ENCODE data around the gene STPG1. TPM values are rescaled to one million over a fixed set of nuclear protein-coding genes. Genes with fewer than 3 reads are reported as not detected.
A peak's percentile ranks its signal among the peaks of the same experiment; 100 is the strongest.

The STPG1 gene
- total RNA-seq, 1 donor from 2014 or later: 9.2 TPM

DNA sequence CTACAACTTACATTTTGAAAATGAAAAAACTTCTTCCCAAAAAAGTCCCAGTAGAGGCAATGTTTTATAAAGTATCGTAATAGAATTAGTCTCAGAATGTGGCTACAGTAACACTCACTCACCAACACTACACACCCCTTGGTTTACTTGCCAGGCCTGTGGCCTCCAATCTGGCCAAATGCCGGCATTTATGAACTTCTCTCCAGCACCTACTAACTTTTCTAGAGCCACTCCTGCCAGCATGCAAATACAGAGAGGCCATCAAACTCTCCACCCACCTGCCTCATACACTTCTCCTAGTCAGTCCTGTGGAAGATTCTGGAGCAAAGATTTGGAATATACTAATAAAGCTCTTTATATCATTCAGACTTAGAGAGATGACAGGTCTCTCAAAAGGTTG is 32.3 kb downstream of the STPG1 start:
- H3K4me3 ChIP-seq (ENCODE audit: insufficient read depth, low read depth, low read length): no peak overlapping the region
- peaks cover 2% of the 10 kb centered on the region for H3K27me3 Mint-ChIP-seq (ENCODE audit: low read depth, unreplicated experiment)
- H4K20me1 ChIP-seq (ENCODE audit: insufficient read depth, low read length): no peaks in the 10 kb centered on the region
- peaks cover 28% of the 10 kb centered on the region for H3K36me3 Mint-ChIP-seq (ENCODE audit: low read depth, unreplicated experiment)
- H3K4me3 Mint-ChIP-seq (ENCODE audit: unreplicated experiment): no peak overlapping the region
- no peak overlapping the region for H2AFZ ChIP-seq (ENCODE audit: low read depth, low read length)
- H3K27ac Mint-ChIP-seq (ENCODE audit: unreplicated experiment): no peak overlapping the region
- TF ChIP-seq EZH2 (IDR thresholded peaks at IDR 0.05; ENCODE audit: insufficient read depth, low read length): no peak
- TF ChIP-seq CTCF (IDR thresholded peaks at IDR 0.05; ENCODE audit: insufficient read depth, low read depth, low read length): no peak
- no peak overlapping the region for H3K9ac ChIP-seq (ENCODE audit: low read length)
- no peaks in the 10 kb centered on the region for H3K9me3 Mint-ChIP-seq (ENCODE audit: unreplicated experiment)
- FAIRE-seq (no peak), DNase-seq (ENCODE audit: low read depth) (no peak)
- H3K4me1 Mint-ChIP-seq (ENCODE audit: low read depth, unreplicated experiment): peaks cover 22% of the 10 kb centered on the region
- H3K27ac ChIP-seq (ENCODE audit: low read depth, low read length): no peak overlapping the region
- peaks cover 15% of the 10 kb centered on the region for H3K4me1 ChIP-seq (ENCODE audit: insufficient read depth, low read length)
- no peaks in the 10 kb centered on the region for H3K9me3 ChIP-seq (ENCODE audit: insufficient read depth, low read depth, low read length)
- no peaks in the 10 kb centered on the region for H3K27me3 ChIP-seq (ENCODE audit: insufficient read depth, low read length)
- no peaks in the 10 kb centered on the region for H3K79me2 ChIP-seq (ENCODE audit: insufficient read depth, low read length)
- no peak overlapping the region for H3K4me2 ChIP-seq (ENCODE audit: low read length)
- H3K36me3 ChIP-seq (ENCODE audit: insufficient read depth, low read length): peaks cover 2% of the 10 kb centered on the region

DNA sequence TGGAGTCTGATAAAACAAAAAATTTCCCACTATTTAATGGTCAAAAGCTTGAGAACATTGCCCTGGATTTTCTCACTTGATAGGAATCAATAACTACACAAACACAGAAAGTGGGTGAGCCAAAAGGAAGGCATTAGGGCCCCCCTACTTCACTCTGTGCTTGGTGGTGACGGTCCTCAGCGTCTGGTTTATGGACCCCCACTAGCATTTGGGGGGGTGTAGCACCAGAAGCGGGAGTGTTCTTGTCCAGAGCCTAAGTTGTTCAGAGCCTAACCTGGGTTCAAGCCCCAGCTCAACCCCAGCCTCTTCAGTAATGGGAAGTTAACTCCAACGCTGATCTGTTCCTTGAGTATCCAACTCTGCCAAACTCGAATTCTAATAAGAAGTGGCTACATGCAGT is 33.1 kb downstream of the STPG1 start:
- Histone ChIP-seq H3K4me3 (ENCODE audit: insufficient read depth, low read depth, low read length) (no peak overlapping the region), H3K9ac (ENCODE audit: low read length) (no peak overlapping the region), H3K9me3 (ENCODE audit: insufficient read depth, low read depth, low read length) (no peaks in the 10 kb centered on the region), H4K20me1 (ENCODE audit: insufficient read depth, low read length) (no peaks in the 10 kb centered on the region), H2AFZ (ENCODE audit: low read depth, low read length) (no peak overlapping the region), H3K79me2 (ENCODE audit: insufficient read depth, low read length) (no peaks in the 10 kb centered on the region), H3K27me3 (ENCODE audit: insufficient read depth, low read length) (no peaks in the 10 kb centered on the region), H3K4me2 (ENCODE audit: low read length) (no peak overlapping the region), H3K4me1 (ENCODE audit: insufficient read depth, low read length) (peaks cover 17% of the 10 kb centered on the region), H3K27ac (ENCODE audit: low read depth, low read length) (no peak overlapping the region), H3K36me3 (ENCODE audit: insufficient read depth, low read length) (peaks cover 2% of the 10 kb centered on the region)
- Mint-ChIP-seq H3K36me3 (ENCODE audit: low read depth, unreplicated experiment) (peaks cover 28% of the 10 kb centered on the region), H3K27me3 (ENCODE audit: low read depth, unreplicated experiment) (peaks cover 2% of the 10 kb centered on the region), H3K9me3 (ENCODE audit: unreplicated experiment) (no peaks in the 10 kb centered on the region), H3K27ac (ENCODE audit: unreplicated experiment) (no peak overlapping the region), H3K4me3 (ENCODE audit: unreplicated experiment) (no peak overlapping the region), H3K4me1 (ENCODE audit: low read depth, unreplicated experiment) (peaks cover 20% of the 10 kb centered on the region)
- no peak for TF ChIP-seq EZH2 (IDR thresholded peaks at IDR 0.05; ENCODE audit: insufficient read depth, low read length)
- no peak for TF ChIP-seq CTCF (IDR thresholded peaks at IDR 0.05; ENCODE audit: insufficient read depth, low read depth, low read length)
- no peak for DNase-seq (ENCODE audit: low read depth)
- FAIRE-seq: no peak

DNA sequence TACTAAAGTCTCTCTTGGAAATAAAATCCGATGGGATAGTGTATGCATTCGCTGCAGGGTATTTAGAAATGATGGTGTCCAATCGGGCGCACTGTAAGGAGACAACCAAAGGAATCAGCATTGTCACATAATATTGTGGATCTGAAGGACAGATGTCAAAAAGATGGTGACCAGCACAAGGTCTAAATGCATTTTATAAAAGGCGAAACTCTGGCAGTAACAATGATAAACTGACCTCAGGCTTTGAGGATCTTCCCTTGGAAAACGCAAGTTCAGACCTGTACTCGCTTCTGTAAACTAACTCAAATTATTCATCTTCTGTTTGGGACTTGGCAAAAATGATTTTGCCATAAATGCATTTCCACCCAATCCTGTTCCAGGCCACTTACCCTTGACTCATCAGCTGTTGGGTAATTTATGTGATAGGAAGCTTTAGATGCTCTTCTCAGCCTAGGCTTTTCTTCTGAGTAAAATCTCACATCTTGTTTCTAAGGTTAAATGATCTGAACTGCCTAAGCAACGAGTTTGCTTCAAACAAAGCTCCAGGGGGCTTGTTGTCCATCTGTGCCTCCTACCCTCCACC is 33.8 kb downstream of the STPG1 start:
- Histone ChIP-seq H3K36me3 (ENCODE audit: insufficient read depth, low read length) (peaks cover 2% of the 10 kb centered on the region), H3K27ac (ENCODE audit: low read depth, low read length) (no peak overlapping the region), H3K27me3 (ENCODE audit: insufficient read depth, low read length) (no peaks in the 10 kb centered on the region), H3K79me2 (ENCODE audit: insufficient read depth, low read length) (no peaks in the 10 kb centered on the region), H3K9ac (ENCODE audit: low read length) (no peak overlapping the region), H3K4me1 (ENCODE audit: insufficient read depth, low read length) (peaks cover 19% of the 10 kb centered on the region), H2AFZ (ENCODE audit: low read depth, low read length) (no peak overlapping the region), H3K9me3 (ENCODE audit: insufficient read depth, low read depth, low read length) (no peaks in the 10 kb centered on the region), H4K20me1 (ENCODE audit: insufficient read depth, low read length) (no peaks in the 10 kb centered on the region), H3K4me3 (ENCODE audit: insufficient read depth, low read depth, low read length) (no peak overlapping the region), H3K4me2 (ENCODE audit: low read length) (no peak overlapping the region)
- Mint-ChIP-seq H3K27ac (ENCODE audit: unreplicated experiment) (no peak overlapping the region), H3K9me3 (ENCODE audit: unreplicated experiment) (no peaks in the 10 kb centered on the region), H3K27me3 (ENCODE audit: low read depth, unreplicated experiment) (peaks cover 2% of the 10 kb centered on the region), H3K36me3 (ENCODE audit: low read depth, unreplicated experiment) (peaks cover 28% of the 10 kb centered on the region), H3K4me1 (ENCODE audit: low read depth, unreplicated experiment) (peaks cover 21% of the 10 kb centered on the region), H3K4me3 (ENCODE audit: unreplicated experiment) (no peak overlapping the region)
- TF ChIP-seq CTCF (IDR thresholded peaks at IDR 0.05; ENCODE audit: insufficient read depth, low read depth, low read length) (no peak), EZH2 (IDR thresholded peaks at IDR 0.05; ENCODE audit: insufficient read depth, low read length) (no peak)
- DNase-seq (ENCODE audit: low read depth) (no peak), FAIRE-seq (peak; percentile 9)

Data from astrocyte (in vitro differentiated cells and primary cell).